ENCODE measurements around the gene NSMCE1.
A peak's percentile ranks its signal among the peaks of the same experiment; 100 is the strongest.

The NSMCE1 gene

DNA sequence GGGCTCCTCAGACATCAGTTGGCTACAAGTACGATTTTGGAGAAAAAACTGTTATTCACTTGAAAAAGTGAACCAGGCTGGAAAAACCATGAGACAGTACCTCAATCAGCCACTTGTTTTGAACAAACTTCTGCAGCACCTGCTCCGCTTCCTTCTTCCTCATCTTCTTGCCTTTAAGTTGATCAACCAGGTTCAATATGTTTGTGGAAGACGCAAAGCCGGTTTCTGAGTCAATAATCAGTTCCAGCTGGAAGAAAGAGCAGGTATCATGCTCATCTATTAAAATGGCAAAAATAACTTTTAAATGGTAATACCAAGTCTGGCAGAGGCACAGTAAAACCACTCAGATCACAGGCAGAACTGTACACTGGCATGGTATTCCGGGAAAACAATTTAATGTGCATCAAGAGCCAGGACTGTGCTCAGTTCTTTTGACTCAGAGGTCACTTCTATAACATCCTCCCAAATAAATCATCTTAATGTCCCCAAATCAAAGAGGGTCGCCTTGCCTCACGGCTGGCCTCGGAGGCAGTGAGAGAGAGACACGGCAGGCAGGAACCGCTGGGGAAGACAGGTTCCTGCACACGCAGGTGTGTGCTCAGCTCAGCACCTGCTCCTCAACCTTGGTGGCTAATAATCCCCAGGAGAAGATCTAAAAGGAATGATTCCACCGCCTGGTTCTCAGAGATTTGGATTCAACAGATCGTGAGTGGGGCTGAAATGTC, 35.5 kb downstream of the NSMCE1 start:
- in situ Hi-C loops (cut with MboI; ENCODE audit: low sequenced_read_pairs, unreplicated experiment), result loop anchor here (10.0 kb wide), 2 partner anchors 132 to 222 kb away; no protein-coding TSS in a partner anchor
- DNase-seq (ENCODE audit: low spot score), result no peak
- TF ChIP-seq, protein P1, sequence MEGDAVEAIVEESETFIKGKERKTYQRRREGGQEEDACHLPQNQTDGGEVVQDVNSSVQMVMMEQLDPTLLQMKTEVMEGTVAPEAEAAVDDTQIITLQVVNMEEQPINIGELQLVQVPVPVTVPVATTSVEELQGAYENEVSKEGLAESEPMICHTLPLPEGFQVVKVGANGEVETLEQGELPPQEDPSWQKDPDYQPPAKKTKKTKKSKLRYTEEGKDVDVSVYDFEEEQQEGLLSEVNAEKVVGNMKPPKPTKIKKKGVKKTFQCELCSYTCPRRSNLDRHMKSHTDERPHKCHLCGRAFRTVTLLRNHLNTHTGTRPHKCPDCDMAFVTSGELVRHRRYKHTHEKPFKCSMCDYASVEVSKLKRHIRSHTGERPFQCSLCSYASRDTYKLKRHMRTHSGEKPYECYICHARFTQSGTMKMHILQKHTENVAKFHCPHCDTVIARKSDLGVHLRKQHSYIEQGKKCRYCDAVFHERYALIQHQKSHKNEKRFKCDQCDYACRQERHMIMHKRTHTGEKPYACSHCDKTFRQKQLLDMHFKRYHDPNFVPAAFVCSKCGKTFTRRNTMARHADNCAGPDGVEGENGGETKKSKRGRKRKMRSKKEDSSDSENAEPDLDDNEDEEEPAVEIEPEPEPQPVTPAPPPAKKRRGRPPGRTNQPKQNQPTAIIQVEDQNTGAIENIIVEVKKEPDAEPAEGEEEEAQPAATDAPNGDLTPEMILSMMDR (IDR thresholded peaks at IDR 0.05; ENCODE audit: borderline replicate concordance, control extremely low read depth, extremely low read depth, insufficient read depth, missing control alignments), result no peak

DNA sequence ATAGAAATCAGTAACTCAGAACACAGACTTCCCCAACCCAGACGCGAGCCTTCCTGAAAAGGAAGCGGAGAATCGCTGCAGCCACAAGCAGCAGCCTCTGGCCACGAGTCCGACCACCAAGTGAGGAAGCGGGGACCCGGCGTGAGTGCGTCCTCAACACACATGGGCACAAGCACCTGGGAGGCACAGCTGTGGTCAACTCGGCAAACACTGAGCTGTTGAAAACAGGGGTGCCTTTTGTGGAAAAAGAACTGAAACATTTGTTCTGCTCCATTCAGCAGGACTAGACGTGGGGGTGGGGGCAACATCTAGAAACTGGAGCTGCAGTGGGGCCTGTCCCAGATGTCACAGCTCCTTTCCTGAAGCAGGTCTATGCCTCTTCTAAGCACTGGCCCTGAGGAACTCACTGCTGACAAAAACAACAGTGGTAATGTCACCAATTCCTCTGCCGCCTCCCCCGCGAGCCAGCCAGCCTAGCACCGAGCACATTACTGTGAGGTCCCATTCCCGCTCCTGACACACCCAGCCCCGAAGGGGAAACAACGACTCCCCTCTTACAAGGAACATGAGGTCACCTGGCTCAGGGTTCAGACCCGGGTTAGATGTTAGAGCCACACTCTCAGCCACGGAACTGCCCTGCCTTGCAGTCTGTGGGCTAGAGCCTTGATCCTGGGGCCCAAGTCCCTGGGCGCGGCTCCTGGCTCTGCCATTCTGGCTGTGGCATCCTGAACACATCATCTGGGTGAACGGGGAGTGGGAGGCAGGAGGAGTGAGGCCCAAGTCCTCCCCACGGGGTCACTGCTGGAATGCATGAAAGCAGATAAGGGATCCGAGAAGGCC, 36.3 kb downstream of the NSMCE1 start:
- TF ChIP-seq, protein P1 (IDR thresholded peaks at IDR 0.05; ENCODE audit: borderline replicate concordance, control extremely low read depth, extremely low read depth, insufficient read depth, missing control alignments), result no peak
- in situ Hi-C loops (cut with MboI; ENCODE audit: low sequenced_read_pairs, unreplicated experiment), result loop anchor here (10.0 kb wide), 2 partner anchors 133 to 223 kb away; no protein-coding TSS in a partner anchor
- peak; percentile 67 for DNase-seq (ENCODE audit: low spot score)

DNA sequence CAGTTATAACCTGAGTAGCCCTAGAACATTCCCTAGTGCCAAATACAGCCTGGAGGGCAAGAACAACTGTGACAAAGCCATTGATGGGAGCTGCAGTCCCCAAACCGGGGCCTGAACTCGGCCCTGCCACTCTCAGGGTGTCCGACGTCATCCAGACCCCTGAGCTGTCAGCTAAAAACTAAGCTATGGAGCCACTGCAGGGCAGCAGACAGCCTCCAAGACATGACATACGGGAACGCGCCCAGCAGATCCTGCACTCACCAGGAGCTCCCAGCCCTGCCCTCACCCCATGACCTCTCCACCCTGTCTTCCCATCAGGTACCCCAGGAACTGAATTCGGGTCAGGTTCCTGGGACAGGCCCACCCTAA, 36.9 kb downstream of the NSMCE1 start:
- in situ Hi-C loops (cut with MboI; ENCODE audit: low sequenced_read_pairs, unreplicated experiment), result loop anchor here (10.0 kb wide), 2 partner anchors 133 to 223 kb away; no protein-coding TSS in a partner anchor
- DNase-seq (ENCODE audit: low spot score), result no peak
- TF ChIP-seq, protein P1 (IDR thresholded peaks at IDR 0.05; ENCODE audit: borderline replicate concordance, control extremely low read depth, extremely low read depth, insufficient read depth, missing control alignments), result no peak

DNA sequence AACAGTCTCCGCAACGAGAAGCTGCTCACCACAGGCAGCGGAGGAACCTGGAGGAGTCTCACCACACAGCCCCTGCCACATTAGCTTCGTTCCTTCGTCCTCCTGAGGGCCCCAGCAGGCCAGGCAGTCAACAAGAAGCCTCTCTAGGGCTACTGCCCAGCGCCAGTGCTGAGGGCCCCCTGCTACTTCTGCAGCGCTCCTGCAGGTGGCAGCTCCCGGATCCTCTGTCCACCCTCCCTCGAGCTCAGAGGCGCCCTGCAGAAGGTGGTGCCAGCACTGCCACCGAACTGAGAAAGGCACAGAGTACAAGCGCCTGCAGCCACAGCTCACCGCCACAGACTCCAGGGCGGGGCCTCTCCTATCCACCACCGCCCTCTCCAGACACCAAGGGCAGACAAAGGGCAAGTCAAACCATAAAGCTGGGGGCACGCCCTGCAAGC, 38.0 kb downstream of the NSMCE1 start:
- DNase-seq (ENCODE audit: low spot score), result no peak
- in situ Hi-C loops (cut with MboI; ENCODE audit: low sequenced_read_pairs, unreplicated experiment), result loop anchor here (10.0 kb wide), 2 partner anchors 134 to 224 kb away; no protein-coding TSS in a partner anchor

DNA sequence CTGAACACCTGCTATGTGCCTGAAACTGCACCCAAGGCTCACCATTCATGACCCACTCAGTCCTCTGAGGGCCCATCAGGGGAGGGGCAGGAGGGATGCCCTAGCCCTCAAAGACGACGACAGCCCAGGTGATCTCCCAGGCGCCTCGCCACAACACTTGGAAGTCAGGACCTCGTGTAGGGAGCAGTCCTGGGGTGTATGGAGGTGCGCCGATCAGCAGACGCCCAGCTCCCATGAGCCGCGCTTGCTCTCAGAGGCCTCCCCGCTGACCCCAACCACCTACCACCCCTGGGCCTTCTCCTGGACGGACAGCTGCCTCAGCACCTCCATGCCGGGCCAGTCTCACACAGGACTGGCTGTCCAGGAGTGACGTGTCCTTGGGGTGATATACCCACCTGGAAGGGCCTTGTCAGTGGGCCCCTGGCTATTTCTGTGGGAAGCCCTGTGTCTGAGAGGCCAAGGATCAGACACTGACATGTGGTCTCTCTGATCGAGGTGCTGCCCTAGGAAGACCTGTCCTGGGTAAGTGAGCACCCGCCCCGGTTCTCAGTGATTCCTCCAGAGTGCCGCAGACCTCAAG, 38.6 kb downstream of the NSMCE1 start:
- DNase-seq (ENCODE audit: low spot score), result no peak
- in situ Hi-C loops (cut with MboI; ENCODE audit: low sequenced_read_pairs, unreplicated experiment), result loop anchor here (10.0 kb wide), 2 partner anchors 135 to 225 kb away; no protein-coding TSS in a partner anchor

More for the DNA sequence above, 38.0 kb downstream of the NSMCE1 start:
- TF ChIP-seq, protein P1 (IDR thresholded peaks at IDR 0.05; ENCODE audit: borderline replicate concordance, control extremely low read depth, extremely low read depth, insufficient read depth, missing control alignments), result no peak

More for the DNA sequence above, 38.6 kb downstream of the NSMCE1 start:
- TF ChIP-seq, protein P1 (IDR thresholded peaks at IDR 0.05; ENCODE audit: borderline replicate concordance, control extremely low read depth, extremely low read depth, insufficient read depth, missing control alignments), result no peak

Data from GM13976 (cell line).